Kidney epithelial cell (primary cell): ENCODE results near the gene SLC25A33. TPM values are rescaled to one million over a fixed set of nuclear protein-coding genes. Genes with fewer than 3 reads are reported as not detected.
A peak's percentile ranks its signal among the peaks of the same experiment; 100 is the strongest.
"Not testable (repeated sequence)": the region's sequence is repeated elsewhere in the genome, so short reads cannot be mapped to it uniquely, and the experiment has no call there.

Experiments
- DNase-seq: peaks from one replicate; pipeline ENCODE4 v3.0.0-alpha.2; 2010; ENCODE audit warnings: low read depth
- H3K27me3 ChIP-seq: 2 replicates; pipeline ENCODE4 v1.6.0; 2011; ENCODE audit warnings: low read length; ENCODE audit not compliant: control insufficient read depth, insufficient read depth
- H3K36me3 ChIP-seq: 2 replicates; pipeline ENCODE4 v1.5.1; 2011; ENCODE audit warnings: low read length; ENCODE audit not compliant: control insufficient read depth, insufficient read depth
- H3K4me3 ChIP-seq: 2 replicates; pipeline ENCODE4 v1.5.1; 2011; ENCODE audit warnings: low read depth, mild to moderate bottlenecking, control low read depth, low read length
- total RNA-seq: library from RNA; depleted of rRNA; stranded (reverse); fragments of >200 nt; gene quantifications from 2 replicates; pipeline ENCODE4 v1.2.3, GENCODE V29; 2015
- TF ChIP-seq, protein P1 (sequence below): IDR thresholded peaks from 2 replicates; pipeline ENCODE4 v1.5.1; 2011; ENCODE audit warnings: mild to moderate bottlenecking, moderate library complexity, low read length, control low read depth, inconsistent platforms; ENCODE audit not compliant: insufficient read depth, poor library complexity, severe bottlenecking

The SLC25A33 gene
- total RNA-seq, 1 donor from 2014 or later: 12.0 TPM

DNA sequence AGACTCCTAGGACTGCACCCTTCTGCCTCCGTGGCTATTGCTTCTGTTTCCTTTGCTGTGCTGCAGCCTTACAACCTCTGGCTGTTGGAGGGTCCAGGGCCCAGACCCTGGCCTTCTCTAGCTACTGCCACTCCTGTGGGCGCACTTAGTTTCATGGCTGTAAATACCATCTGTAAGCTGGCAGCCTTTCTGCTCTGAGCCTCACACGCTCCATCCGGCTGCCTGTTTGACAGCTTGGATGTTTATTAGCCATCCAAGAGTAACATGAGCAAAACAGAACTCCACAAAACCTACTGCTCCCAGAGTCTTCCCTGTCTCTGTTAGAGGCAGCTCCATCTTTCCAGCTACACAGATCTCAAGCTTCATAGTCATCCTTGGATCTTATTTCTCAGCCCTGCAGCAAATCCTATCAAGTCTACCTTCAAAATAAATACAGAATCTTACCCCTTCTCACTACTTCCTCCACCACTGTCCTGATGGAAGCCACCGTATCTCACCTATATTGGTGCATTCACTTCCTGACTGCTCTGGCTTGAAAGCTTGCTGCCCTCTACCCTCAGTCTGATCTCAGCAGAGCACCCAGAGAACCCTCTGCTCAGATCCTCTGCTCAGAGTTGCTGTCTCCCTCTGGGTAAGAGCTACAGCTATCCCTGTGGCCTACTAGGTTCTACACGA is 19.1 kb downstream of the SLC25A33 start:
- no peak for DNase-seq
- TF ChIP-seq, protein P1, sequence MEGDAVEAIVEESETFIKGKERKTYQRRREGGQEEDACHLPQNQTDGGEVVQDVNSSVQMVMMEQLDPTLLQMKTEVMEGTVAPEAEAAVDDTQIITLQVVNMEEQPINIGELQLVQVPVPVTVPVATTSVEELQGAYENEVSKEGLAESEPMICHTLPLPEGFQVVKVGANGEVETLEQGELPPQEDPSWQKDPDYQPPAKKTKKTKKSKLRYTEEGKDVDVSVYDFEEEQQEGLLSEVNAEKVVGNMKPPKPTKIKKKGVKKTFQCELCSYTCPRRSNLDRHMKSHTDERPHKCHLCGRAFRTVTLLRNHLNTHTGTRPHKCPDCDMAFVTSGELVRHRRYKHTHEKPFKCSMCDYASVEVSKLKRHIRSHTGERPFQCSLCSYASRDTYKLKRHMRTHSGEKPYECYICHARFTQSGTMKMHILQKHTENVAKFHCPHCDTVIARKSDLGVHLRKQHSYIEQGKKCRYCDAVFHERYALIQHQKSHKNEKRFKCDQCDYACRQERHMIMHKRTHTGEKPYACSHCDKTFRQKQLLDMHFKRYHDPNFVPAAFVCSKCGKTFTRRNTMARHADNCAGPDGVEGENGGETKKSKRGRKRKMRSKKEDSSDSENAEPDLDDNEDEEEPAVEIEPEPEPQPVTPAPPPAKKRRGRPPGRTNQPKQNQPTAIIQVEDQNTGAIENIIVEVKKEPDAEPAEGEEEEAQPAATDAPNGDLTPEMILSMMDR: no peak
- H3K27me3 ChIP-seq: no peaks in the 10 kb centered on the region
- no peak overlapping the region for H3K4me3 ChIP-seq
- no peaks in the 10 kb centered on the region for H3K36me3 ChIP-seq

DNA sequence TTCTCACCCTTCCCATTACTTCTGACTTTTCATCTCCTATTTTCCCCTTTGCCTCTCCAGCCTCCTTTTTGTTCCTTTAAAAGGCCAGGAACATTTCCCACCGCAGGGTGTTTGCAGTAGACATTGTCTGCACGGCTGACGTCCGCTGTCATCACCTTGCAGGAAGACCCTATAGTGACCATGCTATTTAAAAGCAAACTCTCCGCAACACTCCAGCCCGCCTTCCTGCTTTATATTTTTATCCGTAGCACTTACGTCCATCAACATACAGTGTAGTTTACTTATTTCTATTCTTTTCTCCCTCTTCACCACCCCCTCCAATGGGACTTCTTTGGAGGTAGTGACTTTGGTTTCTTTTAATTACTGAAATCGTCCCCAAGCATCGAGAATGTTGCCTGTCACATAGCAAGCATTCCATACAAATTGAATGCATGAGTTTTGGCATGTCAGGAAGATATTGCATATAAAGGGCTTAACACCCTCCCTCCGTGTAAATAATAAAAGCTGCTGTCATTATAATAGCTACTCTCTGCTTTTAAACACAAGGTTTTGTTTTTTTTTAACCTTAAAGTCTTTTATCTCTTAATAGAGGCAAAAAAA is 19.8 kb downstream of the SLC25A33 start:
- TF ChIP-seq, protein P1: no peak
- Histone ChIP-seq H3K27me3 (no peaks in the 10 kb centered on the region), H3K4me3 (no peak overlapping the region), H3K36me3 (no peaks in the 10 kb centered on the region)
- no peak for DNase-seq

DNA sequence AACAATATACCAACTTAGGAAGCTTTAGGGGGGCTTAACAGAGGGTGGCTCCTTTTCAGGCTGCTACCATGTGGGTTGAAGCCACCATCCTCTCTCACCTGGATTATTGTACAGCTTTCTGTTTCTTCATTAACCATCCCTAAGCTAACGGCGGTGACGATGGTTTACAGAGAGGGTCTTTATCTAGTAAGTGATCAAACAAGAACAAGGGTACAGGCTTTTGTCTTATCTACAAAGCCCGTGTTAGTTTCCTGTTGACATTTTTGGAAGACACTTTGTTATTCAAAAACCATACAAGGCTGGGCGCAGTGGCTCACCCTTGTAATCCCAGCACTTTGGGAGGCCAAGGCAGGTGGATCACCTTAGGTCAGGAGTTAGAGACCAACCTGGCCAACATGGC is 20.4 kb downstream of the SLC25A33 start:
- TF ChIP-seq, protein P1: no peak
- no peak for DNase-seq
- Histone ChIP-seq H3K36me3 (no peaks in the 10 kb centered on the region), H3K27me3 (no peaks in the 10 kb centered on the region), H3K4me3 (no peak overlapping the region)

- not testable (repeated sequence) for H3K36me3 ChIP-seq, H3K4me3 ChIP-seq, DNase-seq
These were observed 20.8 kb downstream of the SLC25A33 start for GRCh38 chr1:9560090-9560489.

GRCh38 chr1:9561429-9561828 is 22.2 kb downstream of the SLC25A33 start:
- DNase-seq: peak; percentile 84
- TF ChIP-seq, protein P1: no peak
- no peaks in the 10 kb centered on the region for H3K36me3 ChIP-seq
- H3K4me3 ChIP-seq: no peak overlapping the region
- H3K27me3 ChIP-seq: no peaks in the 10 kb centered on the region

More at GRCh38 chr1:9560090-9560489, 20.8 kb downstream of the SLC25A33 start:
- H3K27me3 ChIP-seq: not testable (repeated sequence)

GRCh38 chr1:9569267-9569666 is 30.0 kb downstream of the SLC25A33 start:
- Histone ChIP-seq H3K36me3 (peaks cover 2% of the 10 kb centered on the region), H3K4me3 (no peak overlapping the region), H3K27me3 (no peaks in the 10 kb centered on the region)
- TF ChIP-seq, protein P1: no peak
- DNase-seq: no peak

- not testable (repeated sequence) for DNase-seq, H3K36me3 ChIP-seq, H3K27me3 ChIP-seq, H3K4me3 ChIP-seq
These were observed 31.7 kb downstream of the SLC25A33 start for GRCh38 chr1:9570886-9571529.
